ENCODE data around the gene RAPGEF5. TPM values are rescaled to one million over a fixed set of nuclear protein-coding genes. Genes with fewer than 3 reads are reported as not detected.

RAPGEF5 gene
- total RNA-seq, 2 donors from 2014 or later, result 19.4 to 32.5 TPM

GRCh38 chr7:22201186-22201880 lies 155.6 kb downstream of the RAPGEF5 start:
- no peak for DNase-seq (ENCODE audit: low spot score)
- no peak overlapping the region for H3K27ac ChIP-seq
- TF ChIP-seq CTCF (IDR thresholded peaks at IDR 0.05), result no peak
- peaks cover 4% of the 10 kb centered on the region for H3K36me3 ChIP-seq
- no peaks in the 10 kb centered on the region for H3K27me3 ChIP-seq
- H3K4me1 ChIP-seq, result peaks cover 0 to 20% of the 10 kb centered on the region in 2 donors
- H3K9me3 ChIP-seq, result no peaks in the 10 kb centered on the region
- no peak overlapping the region for H3K4me3 ChIP-seq

- Histone ChIP-seq H3K36me3 (peaks cover 4% of the 10 kb centered on the region), H3K9me3 (no peaks in the 10 kb centered on the region), H3K4me3 (no peak overlapping the region), H3K4me1 (peaks cover 0 to 15% of the 10 kb centered on the region in 2 donors), H3K27ac (no peak overlapping the region), H3K27me3 (no peaks in the 10 kb centered on the region)
- DNase-seq (ENCODE audit: low spot score), result no peak
- no peak for TF ChIP-seq CTCF (IDR thresholded peaks at IDR 0.05)
These were observed 156.2 kb downstream of the RAPGEF5 start for GRCh38 chr7:22200777-22201176.

GRCh38 chr7:22200238-22200637 lies 156.7 kb downstream of the RAPGEF5 start:
- Histone ChIP-seq H3K27me3 (no peaks in the 10 kb centered on the region), H3K36me3 (peaks cover 4% of the 10 kb centered on the region), H3K4me1 (peaks cover 0 to 10% of the 10 kb centered on the region in 2 donors), H3K9me3 (no peaks in the 10 kb centered on the region), H3K27ac (no peak overlapping the region), H3K4me3 (no peak overlapping the region)
- DNase-seq (ENCODE audit: low spot score), result no peak
- TF ChIP-seq CTCF (IDR thresholded peaks at IDR 0.05), result no peak

GRCh38 chr7:22197376-22197775 lies 159.6 kb downstream of the RAPGEF5 start:
- no peak for DNase-seq (ENCODE audit: low spot score)
- Histone ChIP-seq H3K36me3 (no peaks in the 10 kb centered on the region), H3K4me1 (peaks cover 0 to 6% of the 10 kb centered on the region in 2 donors), H3K27ac (no peak overlapping the region), H3K9me3 (no peaks in the 10 kb centered on the region), H3K4me3 (no peak overlapping the region), H3K27me3 (no peaks in the 10 kb centered on the region)
- TF ChIP-seq CTCF (IDR thresholded peaks at IDR 0.05), result no peak

GRCh38 chr7:22196429-22196828 lies 160.5 kb downstream of the RAPGEF5 start:
- Histone ChIP-seq H3K4me1 (peaks cover 0 to 6% of the 10 kb centered on the region in 2 donors), H3K36me3 (no peaks in the 10 kb centered on the region), H3K27ac (no peak overlapping the region), H3K4me3 (no peak overlapping the region), H3K27me3 (no peaks in the 10 kb centered on the region), H3K9me3 (no peaks in the 10 kb centered on the region)
- TF ChIP-seq CTCF (IDR thresholded peaks at IDR 0.05), result no peak
- DNase-seq (ENCODE audit: low spot score), result no peak
